Esophagus muscularis mucosa (tissue), 4 donors: ENCODE measurements around the gene DLGAP4. TPM values are rescaled to one million over a fixed set of nuclear protein-coding genes. Genes with fewer than 3 reads are reported as not detected.
A peak's percentile ranks its signal among the peaks of the same experiment; 100 is the strongest.

Experiments
- DNase-seq: peaks from one replicate; pipeline ENCODE4 v3.0.0-alpha.2; 2017; ENCODE audit errors: extremely low spot score
- H3K27ac ChIP-seq, 4 donors: fragments of 200-600 bp; sonication (generic); replicated peaks in 1 of 4; 1 replicate in 3 of 4; 2 replicates in 1 of 4; pipeline ENCODE4 v1.5.1; 2016 to 2019; ENCODE audit warnings: mild to moderate bottlenecking in 1 of 4
- H3K27me3 ChIP-seq, 4 donors: fragments of 200-600 bp; sonication (generic); one replicate each; pipeline versions ENCODE4 v1.5.1 to v1.6.0; 2016 to 2019
- H3K36me3 ChIP-seq, 4 donors: fragments of 200-600 bp; sonication (generic); one replicate each; pipeline ENCODE4 v1.5.1; 2016 to 2019
- H3K4me1 ChIP-seq, 4 donors: fragments of 200-600 bp; sonication (generic); one replicate each; pipeline ENCODE4 v1.5.1; 2016 to 2019
- H3K4me3 ChIP-seq, 4 donors: fragments of 200-600 bp; sonication (generic); 1 replicate in 2 of 4; 2 replicates in 2 of 4; pipeline ENCODE4 v1.5.1; 2016 to 2019; ENCODE audit warnings: mild to moderate bottlenecking in 4 of 4, moderate library complexity in 1 of 4
- H3K9me3 ChIP-seq, 4 donors: fragments of 200-600 bp; sonication (generic); 1 replicate in 3 of 4; 2 replicates in 1 of 4; pipeline ENCODE4 v1.5.1; 2016 to 2019
- CTCF ChIP-seq, 3 experiments: fragments of 200-600 bp in 2 of 3; fragments of 450-650 bp in 1 of 3; sonication (generic) in 2 of 3; IDR thresholded peaks; one replicate each; pipeline ENCODE4 v1.5.1; 2017 to 2019; ENCODE audit warnings: antibody characterized with exemption in 3 of 3, mild to moderate bottlenecking in 2 of 3, moderate library complexity in 1 of 3
- EP300 ChIP-seq: sonication (generic); formaldehyde crosslinking; IDR thresholded peaks from one replicate; pipeline ENCODE4 v1.6.1; 2017; ENCODE audit warnings: antibody characterized with exemption
- POLR2A ChIP-seq: fragments of 450-650 bp; IDR thresholded peaks from one replicate; pipeline ENCODE4 v1.6.1; 2017; ENCODE audit warnings: antibody characterized with exemption, moderate library complexity, mild to moderate bottlenecking, low read depth
- POLR2AphosphoS5 ChIP-seq, 2 donors: sonication (generic); formaldehyde crosslinking; IDR thresholded peaks; one replicate each; pipeline ENCODE4 v1.6.1; 2017; ENCODE audit warnings: antibody characterized with exemption in 2 of 2
- WGBS: methylation state at CpG from one replicate; pipeline ENCODE4 v1.1.5; 2018; 5-methylcytosine and 5-hydroxymethylcytosine counted together
- intact Hi-C: fragments of 100-400 bp; cut with DNase I; formaldehyde crosslinking; loops from one replicate; pipeline ENCODE4 v1.15.1; 2023
- total RNA-seq, 4 donors: library from RNA; depleted of rRNA; stranded (reverse); fragments of >200 nt; gene quantifications; one replicate each; pipeline versions ENCODE4 v1.1.0 to v1.2.1, GENCODE V29; 2016

Gene DLGAP4
- total RNA-seq, 4 donors from 2014 or later: 43.6 to 90.0 (median 48.8) TPM

GRCh38 chr20:36399147-36399968 is 93.2 kb downstream of the DLGAP4 start:
- Histone ChIP-seq H3K36me3 (no peaks in the 10 kb centered on the region), H3K4me1 (no peaks in the 10 kb centered on the region), H3K27me3 (peaks cover 0 to 69% (median 4%) of the 10 kb centered on the region in 4 donors), H3K4me3 (no peak overlapping the region), H3K9me3 (peaks cover 0 to 15% (median 0%) of the 10 kb centered on the region in 4 donors), H3K27ac (no peak overlapping the region)
- intact Hi-C loops: no loop called here
- DNase-seq: no peak
- TF ChIP-seq EP300 (no peak), CTCF (IDR thresholded peaks at IDR 0.05) (peak in 1 of 3 experiments; percentile 14)
- 48% methylated on average over 5 of the region's 6 CpGs for WGBS

GRCh38 chr20:36399969-36400545 is 93.9 kb downstream of the DLGAP4 start:
- Histone ChIP-seq H3K27ac (no peak overlapping the region), H3K4me1 (no peaks in the 10 kb centered on the region), H3K27me3 (peaks cover 0 to 66% (median 4%) of the 10 kb centered on the region in 4 donors), H3K36me3 (no peaks in the 10 kb centered on the region), H3K4me3 (no peak overlapping the region), H3K9me3 (peaks cover 0 to 15% (median 0%) of the 10 kb centered on the region in 4 donors)
- intact Hi-C loops: no loop called here
- DNase-seq: no peak
- 66% methylated on average over 7 of the region's 7 CpGs for WGBS
- TF ChIP-seq EP300: no peak

- H3K36me3 ChIP-seq: no peaks in the 10 kb centered on the region
- H3K4me3 ChIP-seq: no peak overlapping the region
- DNase-seq: no peak
- intact Hi-C loops: no loop called here
- no peak overlapping the region for H3K27ac ChIP-seq
- 47% methylated on average over 16 of the region's 18 CpGs for WGBS
- no peaks in the 10 kb centered on the region for H3K4me1 ChIP-seq
- TF ChIP-seq CTCF (IDR thresholded peaks at IDR 0.05): no peak
- peaks cover 0 to 15% (median 0%) of the 10 kb centered on the region in 4 donors for H3K9me3 ChIP-seq
- peaks cover 0 to 66% (median 4%) of the 10 kb centered on the region in 4 donors for H3K27me3 ChIP-seq
Measured at GRCh38 chr20:36400909-36401735, 95.0 kb downstream of the DLGAP4 start.

GRCh38 chr20:36402708-36403107 is 96.6 kb downstream of the DLGAP4 start:
- intact Hi-C loops: no loop called here
- H3K9me3 ChIP-seq: peaks cover 0 to 15% (median 0%) of the 10 kb centered on the region in 4 donors
- 95% methylated on average over 1 of the region's 1 CpG for WGBS
- no peak overlapping the region for H3K27ac ChIP-seq
- peaks cover 0 to 73% (median 4%) of the 10 kb centered on the region in 4 donors for H3K27me3 ChIP-seq
- no peak for DNase-seq
- no peak overlapping the region for H3K4me3 ChIP-seq
- H3K4me1 ChIP-seq: no peaks in the 10 kb centered on the region
- TF ChIP-seq CTCF (IDR thresholded peaks at IDR 0.05) (no peak), EP300 (no peak), POLR2A (no peak), POLR2AphosphoS5 (IDR thresholded peaks at IDR 0.05) (no peak)
- no peaks in the 10 kb centered on the region for H3K36me3 ChIP-seq

- WGBS: 79% methylated on average over 11 of the region's 11 CpGs
- H3K36me3 ChIP-seq: no peaks in the 10 kb centered on the region
- H3K27me3 ChIP-seq: peaks cover 0 to 60% (median 3%) of the 10 kb centered on the region in 4 donors
- H3K27ac ChIP-seq: no peak overlapping the region
- no peak overlapping the region for H3K4me3 ChIP-seq
- TF ChIP-seq POLR2A (no peak), POLR2AphosphoS5 (IDR thresholded peaks at IDR 0.05) (no peak), CTCF (IDR thresholded peaks at IDR 0.05) (no peak), EP300 (no peak)
- peaks cover 0 to 15% (median 0%) of the 10 kb centered on the region in 4 donors for H3K9me3 ChIP-seq
- DNase-seq: no peak
- H3K4me1 ChIP-seq: no peaks in the 10 kb centered on the region
- intact Hi-C loops: no loop called here
Measured at GRCh38 chr20:36404435-36404978, 98.4 kb downstream of the DLGAP4 start.
